Testis (tissue), 3 donors: ENCODE results near the gene PTPRN2. TPM values are rescaled to one million over a fixed set of nuclear protein-coding genes. Genes with fewer than 3 reads are reported as not detected.

Experiments
- DNase-seq: peaks from one replicate; pipeline ENCODE4 v3.0.0-alpha.2; 2019
- H3K27ac ChIP-seq, 2 donors: fragments of 200-600 bp; sonication (generic); one replicate each; pipeline ENCODE4 v1.5.1; 2019
- H3K27me3 ChIP-seq: fragments of 200-600 bp; sonication (generic); one replicate; pipeline ENCODE4 v1.5.1; 2019
- H3K36me3 ChIP-seq: fragments of 200-600 bp; sonication (generic); one replicate; pipeline ENCODE4 v1.5.1; 2017; ENCODE audit warnings: low read depth; ENCODE audit errors: missing control alignments
- H3K4me1 ChIP-seq: fragments of 200-600 bp; sonication (generic); one replicate; pipeline ENCODE4 v1.5.1; 2019
- H3K4me3 ChIP-seq, 2 donors: fragments of 200-600 bp; sonication (generic); one replicate each; pipeline ENCODE4 v1.5.1; 2017 to 2019
- H3K9me3 ChIP-seq: fragments of 200-600 bp; sonication (generic); one replicate; pipeline ENCODE4 v1.5.1; 2017
- POLR2A ChIP-seq: fragments of 450-650 bp; IDR thresholded peaks from one replicate; pipeline ENCODE4 v1.6.1; 2017; ENCODE audit warnings: antibody characterized with exemption, mild to moderate bottlenecking, moderate library complexity
- WGBS, 2 donors: methylation state at CpG; one replicate each; pipeline ENCODE4 v1.1.5; 2018; 5-methylcytosine and 5-hydroxymethylcytosine counted together
- intact Hi-C: fragments of 100-400 bp; cut with DNase I; formaldehyde crosslinking; loops from one replicate; pipeline ENCODE4 v1.15.1; 2023; ENCODE audit warnings: low total_unique reads
- polyA plus RNA-seq: library from polyadenylated mRNA; stranded (reverse); fragments of 350-450 nt; fragmentation: Illumina TruSeq; extraction: RNeasy Lipid Tissue Mini Kit (QIAGEN cat#74804); gene quantifications from one replicate; pipeline ENCODE4 v1.2.3, GENCODE V29; 2014; ENCODE audit warnings: low read depth, low replicate concordance; ENCODE audit not compliant: insufficient read depth
- total RNA-seq, 2 donors: library from RNA; depleted of rRNA; stranded (reverse); fragments of >200 nt; gene quantifications; one replicate each; pipeline ENCODE4 v1.2.3, GENCODE V29; 2016
- TF ChIP-seq, protein P1 (sequence below), 3 experiments: fragments of 450-650 bp in 2 of 3; fragments of 200-600 bp in 1 of 3; sonication (generic) in 1 of 3; IDR thresholded peaks; one replicate each; pipeline ENCODE4 v1.5.1; 2016 to 2019; ENCODE audit warnings: antibody characterized with exemption in 3 of 3, mild to moderate bottlenecking in 2 of 3, moderate library complexity in 1 of 3

Gene PTPRN2
- total and polyA plus RNA-seq, 3 donors from 2014 or later: 9.3 to 10.8 (median 9.8) TPM

DNA sequence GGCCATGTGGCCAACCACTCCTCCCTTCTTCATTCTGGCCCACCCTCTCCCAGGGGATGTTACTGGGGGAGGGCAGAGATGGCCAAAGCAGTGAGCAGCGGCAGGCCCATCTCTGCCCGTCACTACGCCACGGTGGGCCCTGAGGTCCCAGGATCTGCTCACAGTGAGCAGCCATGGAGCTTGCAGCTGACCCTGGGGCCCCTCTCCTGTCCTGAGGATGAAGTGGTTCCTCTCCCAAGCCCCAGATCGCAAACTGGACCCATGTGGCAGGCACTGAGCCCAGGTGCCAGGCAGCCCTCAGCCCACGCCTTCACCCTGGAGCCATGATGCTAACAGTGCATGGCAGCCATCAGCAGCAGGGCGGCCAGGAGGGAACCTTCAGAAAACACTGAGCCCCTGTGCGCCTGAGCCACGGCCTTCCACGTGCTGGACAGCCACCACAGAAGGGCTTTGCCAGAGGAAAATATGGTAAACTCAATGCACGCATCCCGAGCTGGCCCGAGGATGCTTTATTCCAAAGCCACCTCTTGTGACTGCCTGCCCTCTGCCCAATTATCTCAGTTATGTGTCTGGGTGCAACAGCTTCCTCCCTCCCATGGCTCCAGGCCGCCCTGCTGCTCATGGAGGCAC, 485.7 kb downstream of the PTPRN2 start:
- no peak for TF ChIP-seq POLR2A
- TF ChIP-seq, protein P1, sequence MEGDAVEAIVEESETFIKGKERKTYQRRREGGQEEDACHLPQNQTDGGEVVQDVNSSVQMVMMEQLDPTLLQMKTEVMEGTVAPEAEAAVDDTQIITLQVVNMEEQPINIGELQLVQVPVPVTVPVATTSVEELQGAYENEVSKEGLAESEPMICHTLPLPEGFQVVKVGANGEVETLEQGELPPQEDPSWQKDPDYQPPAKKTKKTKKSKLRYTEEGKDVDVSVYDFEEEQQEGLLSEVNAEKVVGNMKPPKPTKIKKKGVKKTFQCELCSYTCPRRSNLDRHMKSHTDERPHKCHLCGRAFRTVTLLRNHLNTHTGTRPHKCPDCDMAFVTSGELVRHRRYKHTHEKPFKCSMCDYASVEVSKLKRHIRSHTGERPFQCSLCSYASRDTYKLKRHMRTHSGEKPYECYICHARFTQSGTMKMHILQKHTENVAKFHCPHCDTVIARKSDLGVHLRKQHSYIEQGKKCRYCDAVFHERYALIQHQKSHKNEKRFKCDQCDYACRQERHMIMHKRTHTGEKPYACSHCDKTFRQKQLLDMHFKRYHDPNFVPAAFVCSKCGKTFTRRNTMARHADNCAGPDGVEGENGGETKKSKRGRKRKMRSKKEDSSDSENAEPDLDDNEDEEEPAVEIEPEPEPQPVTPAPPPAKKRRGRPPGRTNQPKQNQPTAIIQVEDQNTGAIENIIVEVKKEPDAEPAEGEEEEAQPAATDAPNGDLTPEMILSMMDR (IDR thresholded peaks at IDR 0.05): no peak
- Histone ChIP-seq H3K9me3 (no peaks in the 10 kb centered on the region), H3K36me3 (no peaks in the 10 kb centered on the region), H3K27me3 (no peaks in the 10 kb centered on the region), H3K4me1 (no peaks in the 10 kb centered on the region), H3K27ac (no peak overlapping the region), H3K4me3 (no peak overlapping the region)
- no peak for DNase-seq
- intact Hi-C loops: no loop called here
- WGBS, 2 donors: 79 to 95% methylated on average over 10 to 14 of the region's 14 CpGs

- TF ChIP-seq POLR2A: no peak
- TF ChIP-seq, protein P1 (IDR thresholded peaks at IDR 0.05): no peak
- no peaks in the 10 kb centered on the region for H3K9me3 ChIP-seq
- intact Hi-C loops: no loop called here
- no peak for DNase-seq
- no peaks in the 10 kb centered on the region for H3K4me1 ChIP-seq
- no peaks in the 10 kb centered on the region for H3K36me3 ChIP-seq
- 59 to 72% methylated on average over 30 to 54 of the region's 54 CpGs for WGBS, 2 donors
- no peaks in the 10 kb centered on the region for H3K27me3 ChIP-seq
- H3K27ac ChIP-seq: no peak overlapping the region
- no peak overlapping the region for H3K4me3 ChIP-seq
Observed at GRCh38 chr7:158098125-158099030, 489.2 kb downstream of the PTPRN2 start.

- DNase-seq: no peak
Observed at GRCh38 chr7:158097453-158098124, 490.0 kb downstream of the PTPRN2 start.

DNA sequence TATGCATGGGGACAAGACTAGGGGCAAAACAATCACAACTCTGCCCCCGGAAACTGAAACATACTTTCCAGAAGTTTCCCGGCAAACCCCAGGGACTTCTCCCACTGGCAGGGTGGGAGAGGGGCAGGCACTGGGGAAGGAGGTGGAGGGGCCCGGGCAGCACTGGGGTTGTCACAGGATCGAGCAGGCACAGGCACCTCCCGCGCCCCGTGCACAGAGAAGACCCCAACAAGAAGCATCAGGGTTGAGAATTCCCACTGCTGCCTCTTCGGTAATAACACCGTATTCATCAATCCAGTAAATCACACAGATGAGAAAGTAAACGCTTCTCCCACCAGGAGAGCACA, 490.5 kb downstream of the PTPRN2 start:
- H3K9me3 ChIP-seq: no peaks in the 10 kb centered on the region
- TF ChIP-seq POLR2A: no peak
- TF ChIP-seq, protein P1 (IDR thresholded peaks at IDR 0.05): no peak
- H3K4me1 ChIP-seq: no peaks in the 10 kb centered on the region
- H3K36me3 ChIP-seq: no peaks in the 10 kb centered on the region
- no peak for DNase-seq
- 63 to 68% methylated on average over 10 of the region's 10 CpGs for WGBS, 2 donors
- intact Hi-C loops: no loop called here
- H3K4me3 ChIP-seq: no peak overlapping the region
- no peaks in the 10 kb centered on the region for H3K27me3 ChIP-seq
- no peak overlapping the region for H3K27ac ChIP-seq

More at GRCh38 chr7:158097453-158098124, 490.0 kb downstream of the PTPRN2 start:
- Histone ChIP-seq H3K4me3 (no peak overlapping the region), H3K36me3 (no peaks in the 10 kb centered on the region), H3K27ac (no peak overlapping the region), H3K4me1 (no peaks in the 10 kb centered on the region), H3K27me3 (no peaks in the 10 kb centered on the region), H3K9me3 (no peaks in the 10 kb centered on the region)
- whole genome bisulfite sequencing, 2 donors: 54 to 55% methylated on average over 27 to 39 of the region's 39 CpGs
- no peak for TF ChIP-seq POLR2A
- TF ChIP-seq, protein P1 (IDR thresholded peaks at IDR 0.05): no peak
- intact Hi-C loops: no loop called here
